ENCODE data around the gene FAM131A.

The FAM131A gene

GRCh38 chr3:184337399-184337714 is at the start of gene FAM131A:
TSS of gene FAM131A (plus strand) at chr3:184337600. CDS start at chr3:184337631, 31 bp downstream.
- no peak for DNase-seq

GRCh38 chr3:184289426-184289938 is 47.9 kb upstream of the FAM131A start:
- peak; percentile 73 for DNase-seq

GRCh38 chr3:184290331-184290730 is 47.1 kb upstream of the FAM131A start:
- DNase-seq: no peak

GRCh38 chr3:184291044-184291737 is 46.2 kb upstream of the FAM131A start:
- DNase-seq: no peak

- no peak for DNase-seq
Observed at GRCh38 chr3:184291738-184292445, 45.5 kb upstream of the FAM131A start.

GRCh38 chr3:184295771-184296170 is 41.6 kb upstream of the FAM131A start:
- DNase-seq: no peak

- no peak for DNase-seq
Observed at GRCh38 chr3:184296616-184297015, 40.8 kb upstream of the FAM131A start.

GRCh38 chr3:184298759-184299487 is 38.5 kb upstream of the FAM131A start, which contains the start of gene PSMD2:
TSS of gene PSMD2 (plus strand) at chr3:184299241. CDS start at chr3:184299267, 26 bp downstream.
- DNase-seq: peak; percentile 99

- DNase-seq: no peak
Observed at GRCh38 chr3:184299488-184300377, 37.7 kb upstream of the FAM131A start.

GRCh38 chr3:184300378-184300720 is 37.1 kb upstream of the FAM131A start:
- no peak for DNase-seq

GRCh38 chr3:184305577-184305976 is 31.8 kb upstream of the FAM131A start:
- no peak for DNase-seq

GRCh38 chr3:184306341-184306972 is 30.9 kb upstream of the FAM131A start:
- no peak for DNase-seq

- no peak for DNase-seq
Observed at GRCh38 chr3:184307915-184308314, 29.5 kb upstream of the FAM131A start.

GRCh38 chr3:184308744-184309143 is 28.7 kb upstream of the FAM131A start:
- DNase-seq: no peak

- no peak for DNase-seq
Observed at GRCh38 chr3:184311633-184312032, 25.8 kb upstream of the FAM131A start.

- DNase-seq: peak; percentile 95
Observed at GRCh38 chr3:184314363-184314699, 23.1 kb upstream of the FAM131A start, which contains the start of gene EIF4G1. TSS of gene EIF4G1 (plus strand) at chr3:184314606. CDS start at chr3:184315797, 1,191 bp downstream.

GRCh38 chr3:184314700-184315542 is 22.5 kb upstream of the FAM131A start:
- DNase-seq: peak; percentile 50

- DNase-seq: no peak
Observed at GRCh38 chr3:184315543-184315867, 21.9 kb upstream of the FAM131A start.

- no peak for DNase-seq
Observed at GRCh38 chr3:184315871-184316661, 21.3 kb upstream of the FAM131A start.

GRCh38 chr3:184316792-184317191 is 20.6 kb upstream of the FAM131A start:
- no peak for DNase-seq

Data from NCI-H1436 (cell line).